ENCODE data around the gene AOPEP.

AOPEP gene

DNA sequence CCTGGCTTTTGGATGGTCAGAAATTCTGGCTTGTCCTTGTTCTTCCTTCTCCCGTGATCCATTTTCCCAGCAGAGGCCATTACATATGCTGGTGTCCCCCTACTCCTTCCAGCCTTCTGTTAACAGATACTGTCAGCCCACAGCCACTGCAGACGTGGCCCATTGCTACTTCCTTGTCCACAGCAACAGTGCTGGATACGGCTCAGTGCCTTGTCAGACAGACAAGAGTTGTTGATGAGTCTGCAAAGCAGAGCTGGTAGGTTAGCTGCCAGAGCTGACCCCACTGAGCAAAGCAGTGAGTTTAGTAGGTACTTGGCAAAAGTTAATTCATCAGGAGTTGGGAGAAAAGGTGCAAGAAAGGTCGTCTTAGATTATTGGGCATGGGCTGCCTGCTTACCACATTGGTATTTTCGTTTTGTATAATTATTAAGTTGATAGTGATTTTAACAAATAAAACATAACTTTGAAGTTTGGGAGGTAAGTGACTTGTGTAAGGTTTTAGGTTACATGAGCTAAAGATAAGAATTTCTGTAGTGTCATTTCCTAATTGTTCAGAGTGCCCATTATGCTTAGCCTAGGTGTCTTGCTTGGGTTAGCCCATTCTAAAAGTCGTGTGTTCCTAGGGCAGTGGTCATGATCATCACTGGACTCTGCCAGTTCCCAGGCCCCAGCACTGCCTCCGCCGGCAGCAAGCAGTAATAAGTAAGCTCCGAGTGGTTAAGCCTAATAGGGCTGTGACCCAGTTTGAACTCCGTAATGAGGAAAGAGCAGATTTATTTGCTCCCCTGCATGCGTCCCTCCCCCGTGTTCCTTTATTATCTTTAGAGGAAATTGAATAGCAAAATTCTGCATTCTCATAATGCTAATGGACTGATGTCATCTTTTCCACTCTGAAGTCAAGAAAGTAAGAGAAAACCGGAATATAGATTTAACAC, 299.0 kb downstream of the AOPEP start:
- DNase-seq = peak in 1 of 2 experiments; percentile 11

DNA sequence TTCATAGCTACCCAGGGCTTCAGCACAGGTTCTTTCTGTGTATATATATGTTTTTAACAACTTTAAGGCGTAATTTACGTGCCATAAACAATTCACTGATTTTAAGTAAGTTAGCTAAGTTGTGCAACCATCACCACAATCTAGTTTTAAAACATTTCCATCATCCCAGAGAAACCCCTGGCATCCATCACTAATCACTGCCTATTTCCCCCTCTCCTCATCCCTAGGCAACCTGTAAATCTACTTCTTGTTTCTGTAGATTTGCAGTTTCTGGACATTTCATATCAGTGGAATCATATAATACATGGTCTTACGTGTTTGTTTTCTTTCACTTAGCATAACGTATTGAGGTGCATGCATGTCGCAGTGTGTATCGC, 299.6 kb downstream of the AOPEP start:
- no peak for DNase-seq

DNA sequence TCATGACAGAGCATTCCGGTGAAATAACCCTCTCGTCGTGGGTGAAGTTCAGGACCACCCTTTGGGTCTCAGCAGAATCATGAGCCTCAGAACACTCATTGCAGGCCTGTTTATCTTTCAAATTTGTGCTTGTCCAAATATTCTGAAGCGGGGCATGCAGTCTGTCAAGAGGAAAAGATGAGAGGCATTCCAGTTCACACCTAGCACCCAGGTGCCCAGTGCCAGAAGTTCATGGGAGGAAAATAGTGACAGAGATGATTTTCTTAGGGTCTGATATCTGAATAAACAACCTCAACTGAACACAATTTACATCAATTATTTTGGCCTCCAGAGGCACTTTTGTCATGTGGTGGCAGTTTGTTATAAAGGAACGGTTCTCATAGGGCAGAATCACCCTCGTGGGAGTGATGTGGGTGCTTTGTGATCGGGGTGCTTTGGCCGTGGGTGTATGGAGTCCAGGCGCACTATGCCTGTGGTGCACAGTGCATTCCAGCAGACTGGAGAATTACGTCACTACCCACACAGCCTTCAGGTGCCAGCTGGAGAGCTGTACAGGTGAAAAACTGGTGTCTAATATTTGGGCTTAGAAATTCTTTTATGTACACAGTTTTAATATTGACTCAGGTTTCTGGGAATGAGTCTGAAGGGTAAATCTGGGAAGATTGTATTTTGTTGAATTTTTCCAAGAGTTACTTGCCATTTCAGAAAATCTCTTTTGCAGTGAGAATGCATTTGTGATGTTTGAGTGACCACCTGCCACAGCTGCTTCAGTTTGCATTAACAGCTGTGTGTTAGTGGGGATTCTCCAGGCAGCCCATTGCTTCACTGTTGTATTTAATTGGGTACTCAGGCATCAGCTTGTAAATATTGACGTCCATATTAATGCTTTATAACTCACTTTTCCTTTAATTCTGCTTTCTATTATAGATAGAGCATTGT, 301.7 kb downstream of the AOPEP start:
- DNase-seq = peak in 1 of 2 experiments; percentile 68

GRCh38 chr9:95028853-95029219, 302.3 kb downstream of the AOPEP start:
- peak in 1 of 2 experiments; percentile 79 for DNase-seq

DNA sequence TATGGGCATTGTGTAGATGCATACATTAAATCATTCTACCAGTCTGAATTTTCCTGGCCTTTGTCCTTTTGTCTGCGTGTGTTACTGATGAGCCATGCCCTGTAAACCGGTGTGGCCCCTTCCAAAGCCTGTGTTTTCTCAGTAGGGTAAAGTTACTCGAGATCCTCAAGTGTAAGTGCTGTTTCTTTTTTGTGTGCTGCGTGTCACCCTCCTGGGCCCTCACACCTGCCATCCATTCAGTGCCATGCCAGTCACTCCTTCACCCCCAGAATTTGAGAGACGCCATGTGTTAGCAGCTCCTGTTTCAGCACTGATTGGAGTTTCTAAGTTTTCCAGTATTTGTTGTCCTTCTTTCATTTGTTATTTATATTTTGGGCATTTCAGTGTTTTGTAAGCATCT, 302.8 kb downstream of the AOPEP start:
- DNase-seq = no peak

DNA sequence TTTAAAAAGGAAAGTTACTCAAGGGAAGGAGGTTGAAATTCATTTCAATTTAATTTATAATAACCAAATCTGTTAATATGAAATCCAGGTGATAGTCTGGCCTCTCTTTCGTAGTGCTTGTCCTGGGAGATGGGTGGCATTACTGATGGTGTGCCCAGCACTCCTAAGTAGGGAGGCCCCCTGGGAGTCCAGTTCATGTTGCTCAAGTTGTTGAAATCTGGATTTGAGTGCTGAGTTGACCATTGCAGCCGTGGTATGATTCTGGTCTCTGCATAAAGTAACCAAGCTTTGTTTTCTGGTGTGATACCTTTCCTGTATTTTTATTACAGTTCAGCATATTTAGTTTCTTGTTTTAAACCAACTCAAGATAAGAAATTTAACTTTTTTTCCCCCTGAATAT, 303.2 kb downstream of the AOPEP start:
- DNase-seq = no peak

DNA sequence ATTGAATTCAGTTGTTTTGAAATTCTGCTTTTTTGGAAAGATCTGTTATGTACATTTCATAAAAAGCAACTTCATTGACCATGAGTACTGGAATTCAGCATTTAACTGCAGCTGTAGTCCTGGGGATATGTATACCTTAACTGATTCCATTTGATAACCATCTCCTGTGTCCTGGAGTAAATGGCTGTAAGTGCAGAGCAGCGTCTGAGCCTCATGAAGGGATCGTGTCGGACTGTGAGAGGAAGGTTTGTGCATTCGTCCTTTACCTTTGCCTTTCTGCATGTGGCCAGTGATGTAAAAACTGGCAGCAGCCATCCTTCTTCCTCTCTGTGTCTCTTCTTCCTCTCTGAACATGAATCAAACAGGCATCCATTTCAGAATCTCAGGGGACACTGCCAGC, 303.8 kb downstream of the AOPEP start:
- no peak for DNase-seq

GRCh38 chr9:95030920-95031642, 304.6 kb downstream of the AOPEP start:
- no peak for DNase-seq

GRCh38 chr9:95031711-95032461, 305.4 kb downstream of the AOPEP start:
- DNase-seq = peak; percentile 33 to 82

DNA sequence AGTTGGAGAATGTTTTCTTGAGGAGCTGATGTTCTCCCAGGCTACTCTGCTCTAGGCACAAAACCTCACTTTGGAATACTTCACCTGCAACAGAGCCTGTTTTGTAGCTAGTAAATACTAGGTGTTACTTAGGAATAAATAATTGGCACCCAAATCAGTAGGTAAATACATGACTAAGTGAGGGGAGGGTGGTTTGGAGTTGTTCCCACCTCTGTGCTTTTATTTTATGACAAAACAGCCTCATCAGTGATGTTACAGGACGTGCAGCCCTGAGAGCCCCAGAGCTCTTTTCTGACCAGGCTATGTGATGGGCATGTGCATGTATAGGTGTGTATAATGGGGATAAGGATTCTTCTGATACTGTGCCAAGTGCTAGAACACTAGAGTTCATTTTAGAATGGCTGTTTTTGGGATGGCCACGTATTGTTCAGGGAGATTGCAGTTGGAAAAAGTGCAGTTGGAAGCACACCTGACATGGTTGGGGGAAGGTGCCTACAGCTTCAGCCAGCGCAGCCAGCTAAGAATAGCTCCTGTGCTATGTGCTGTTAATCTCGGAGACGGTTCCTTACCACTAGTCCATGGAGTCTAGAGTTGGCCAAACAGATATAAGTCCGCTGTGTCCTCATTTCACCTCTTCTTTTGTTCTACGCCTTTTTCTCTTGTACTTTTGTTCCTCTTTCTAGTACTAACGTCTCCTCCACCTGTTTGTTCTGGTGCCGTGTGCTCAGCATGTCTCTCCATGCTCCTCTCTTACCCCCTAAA, 306.3 kb downstream of the AOPEP start:
- DNase-seq = peak in 1 of 2 experiments; percentile 78

GRCh38 chr9:95035846-95036245, 309.3 kb downstream of the AOPEP start:
- DNase-seq = no peak

DNA sequence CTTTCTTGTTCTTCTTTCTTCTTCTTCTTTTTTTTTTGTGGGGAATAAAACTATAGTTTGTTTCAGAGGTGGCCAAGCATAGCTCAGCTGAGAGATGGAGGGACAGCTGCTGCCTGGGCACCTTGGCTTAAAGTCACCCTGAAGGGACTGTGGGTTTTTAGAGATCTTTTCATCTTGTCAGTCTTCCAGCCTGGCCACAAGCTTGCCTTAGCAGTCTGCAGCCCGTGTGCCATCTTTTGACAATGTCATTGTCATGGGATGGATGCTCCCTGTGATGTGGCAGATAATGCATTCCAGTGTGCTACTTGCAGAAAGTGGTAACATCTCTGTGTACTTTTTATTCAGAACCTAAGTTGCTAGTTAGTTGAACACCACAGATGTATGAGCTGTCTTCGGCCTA, 310.2 kb downstream of the AOPEP start:
- no peak for DNase-seq

DNA sequence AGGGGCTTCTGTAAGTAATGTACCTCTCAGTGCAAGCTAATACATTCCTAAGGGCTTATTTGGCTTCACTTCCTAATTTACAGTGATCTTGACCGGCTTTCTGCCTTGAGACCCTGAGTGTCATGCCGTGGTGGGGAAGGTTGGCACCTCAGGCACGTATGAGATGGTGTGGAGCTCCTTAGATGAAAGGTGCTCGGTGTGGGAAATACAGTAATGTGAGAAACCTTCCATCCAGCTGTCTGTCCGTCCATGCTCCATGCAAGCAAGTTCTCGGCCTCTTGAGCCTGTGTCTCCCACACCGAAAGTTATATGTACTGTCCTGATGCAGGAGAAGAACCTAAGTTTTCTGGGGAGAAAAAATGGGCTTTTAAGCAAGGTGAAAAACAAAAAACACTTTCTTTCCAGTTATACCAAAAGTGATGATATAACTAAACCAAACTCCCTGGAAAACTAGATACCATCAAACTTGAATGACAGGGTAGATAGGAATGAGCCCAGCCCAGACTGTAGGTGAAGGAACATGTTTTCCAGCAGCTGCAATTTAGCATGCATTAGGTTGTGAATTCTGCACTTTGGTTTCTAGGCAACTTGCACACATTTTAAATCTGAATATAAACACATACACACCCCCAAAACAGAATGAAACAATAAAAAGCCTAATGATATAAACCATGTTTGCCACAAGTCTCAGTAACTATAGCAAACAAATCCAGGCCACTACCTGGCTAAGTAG, 311.5 kb downstream of the AOPEP start:
- DNase-seq = no peak

DNA sequence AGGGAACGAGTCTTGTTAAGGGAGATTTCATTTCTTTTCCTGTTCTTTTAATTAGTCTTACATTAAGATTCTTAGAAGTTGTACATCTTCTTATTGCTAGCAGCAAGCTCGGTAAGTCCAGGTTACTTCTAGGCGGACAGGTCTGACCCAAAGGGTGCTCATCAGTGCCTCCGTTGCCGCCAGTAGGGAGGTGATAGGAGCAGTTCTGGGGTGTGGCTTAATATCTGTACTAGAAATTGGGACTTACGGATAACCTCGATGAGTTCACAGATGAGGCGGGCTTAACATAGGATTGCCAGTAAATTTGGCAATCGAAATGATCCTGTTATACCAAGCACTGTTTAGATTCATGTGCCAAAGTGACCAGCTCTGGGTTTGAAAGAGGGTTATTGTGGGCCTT, 312.2 kb downstream of the AOPEP start:
- no peak for DNase-seq

DNA sequence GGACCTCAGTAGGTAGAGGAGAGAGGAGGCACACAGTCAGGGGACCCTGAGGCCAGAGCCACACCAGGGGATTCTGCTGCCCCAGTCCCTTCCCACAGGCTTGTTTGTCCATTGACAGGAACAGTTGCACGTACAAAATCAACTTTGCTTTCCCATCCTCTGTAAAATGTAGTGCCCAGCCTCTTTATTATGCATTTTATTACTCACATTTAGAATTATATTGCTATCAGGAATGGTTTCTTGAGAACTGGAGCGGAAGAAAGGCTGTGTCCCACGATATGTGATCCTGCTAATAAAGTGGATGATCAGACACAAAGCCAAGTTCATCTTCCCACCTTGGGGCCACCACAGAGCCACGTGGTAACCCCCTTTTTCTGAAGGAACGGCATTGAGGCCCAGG, 313.6 kb downstream of the AOPEP start:
- DNase-seq = no peak

DNA sequence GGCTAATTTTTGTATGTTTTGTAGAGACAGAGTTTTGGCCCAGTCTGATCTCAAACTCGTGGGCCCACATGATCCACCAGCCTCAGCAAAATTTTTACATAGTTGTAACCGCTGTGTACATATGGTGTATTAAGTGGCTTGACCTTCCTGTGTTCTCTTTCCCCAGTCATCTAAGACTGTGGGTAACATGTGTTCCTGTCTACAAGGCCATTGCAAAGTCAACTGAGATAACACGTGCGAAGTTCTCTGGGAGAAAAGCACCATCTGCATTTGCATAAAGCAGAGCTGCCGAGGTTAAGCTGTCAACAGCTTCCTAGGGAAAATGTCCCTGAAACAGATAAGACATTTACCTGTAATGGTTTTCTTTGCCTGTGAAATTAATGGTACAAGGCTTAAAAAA, 317.3 kb downstream of the AOPEP start:
- no peak for DNase-seq

GRCh38 chr9:95044731-95045508, 318.4 kb downstream of the AOPEP start:
- DNase-seq = no peak

GRCh38 chr9:95045751-95046150, 319.3 kb downstream of the AOPEP start:
- DNase-seq = no peak

DNA sequence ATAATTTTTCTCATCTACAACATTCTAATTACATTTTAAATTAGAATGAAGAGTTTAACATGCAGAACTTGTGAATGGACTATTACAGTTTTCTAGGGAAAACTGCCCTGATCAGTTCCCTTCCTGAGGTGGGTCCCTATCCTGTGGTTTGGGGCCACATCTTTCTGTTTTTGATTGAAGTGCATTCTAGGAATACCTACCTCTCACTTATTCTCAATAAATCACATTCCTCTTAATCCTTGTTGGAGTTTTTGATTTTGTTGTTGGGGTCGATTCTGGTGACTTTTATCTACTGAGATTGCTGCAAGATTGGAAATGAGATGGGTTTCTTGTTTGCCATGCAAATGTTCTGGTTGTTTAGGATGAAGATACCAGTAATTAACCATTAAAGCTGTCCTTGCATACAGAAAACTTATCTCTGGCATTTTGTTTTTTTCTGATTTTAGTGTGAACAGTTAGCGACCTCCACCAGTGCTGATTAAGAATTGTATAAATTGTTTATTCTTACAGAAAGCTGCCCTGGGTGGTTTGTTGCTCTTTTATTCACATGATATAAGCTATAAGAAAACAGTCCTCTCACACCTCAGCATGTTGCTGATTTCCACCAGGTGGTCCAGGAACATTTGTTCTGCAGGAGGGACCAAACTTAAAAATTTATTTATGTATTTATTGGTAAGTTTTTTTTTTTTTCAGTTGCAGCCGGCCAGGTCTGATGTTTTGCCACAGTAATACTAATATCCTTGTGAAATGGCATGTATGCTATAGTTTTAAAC, 321.1 kb downstream of the AOPEP start:
- no peak for DNase-seq
